SU-DHL-6 (cell line): ENCODE data around the gene CEP350.

Experiments
- EZH2phosphoT487 ChIP-seq: fragments of 200-600 bp; sonication (generic), shearing (Covaris generic); conservative IDR thresholded peaks from 2 replicates; pipeline ENCODE4 v1.6.1; 2018; ENCODE audit warnings: mild to moderate bottlenecking, antibody characterized with exemption, low read length, moderate library complexity, mixed read lengths
- TF ChIP-seq, protein P1 (sequence below): fragments of 200-600 bp; sonication (generic); IDR thresholded peaks from one replicate; pipeline ENCODE4 v1.5.1; 2017; ENCODE audit warnings: antibody characterized with exemption, mild to moderate bottlenecking, low read length, moderate library complexity; ENCODE audit not compliant: insufficient read depth, poor library complexity, severe bottlenecking

DNA sequence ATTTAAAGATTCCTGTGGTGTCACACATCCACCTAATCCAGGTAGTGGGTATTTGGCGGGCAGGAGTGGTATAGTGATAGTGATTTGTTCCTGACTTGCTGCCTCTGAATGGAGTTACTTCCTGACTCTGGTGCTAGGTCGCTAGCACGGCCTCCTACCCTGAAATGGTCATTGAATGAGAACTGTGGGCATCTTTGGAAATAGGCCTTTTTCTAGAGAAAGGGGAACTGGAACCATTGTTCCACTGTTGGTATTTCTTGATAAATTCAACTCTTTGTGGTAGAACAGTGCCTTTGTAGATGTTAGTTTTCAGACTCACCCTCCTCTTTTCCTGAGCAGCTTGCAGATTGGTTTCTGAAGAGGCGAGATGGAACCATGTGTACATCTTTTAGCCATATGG, 201.6 kb downstream of the CEP350 start:
- no peak for TF ChIP-seq EZH2phosphoT487
- TF ChIP-seq, protein P1, sequence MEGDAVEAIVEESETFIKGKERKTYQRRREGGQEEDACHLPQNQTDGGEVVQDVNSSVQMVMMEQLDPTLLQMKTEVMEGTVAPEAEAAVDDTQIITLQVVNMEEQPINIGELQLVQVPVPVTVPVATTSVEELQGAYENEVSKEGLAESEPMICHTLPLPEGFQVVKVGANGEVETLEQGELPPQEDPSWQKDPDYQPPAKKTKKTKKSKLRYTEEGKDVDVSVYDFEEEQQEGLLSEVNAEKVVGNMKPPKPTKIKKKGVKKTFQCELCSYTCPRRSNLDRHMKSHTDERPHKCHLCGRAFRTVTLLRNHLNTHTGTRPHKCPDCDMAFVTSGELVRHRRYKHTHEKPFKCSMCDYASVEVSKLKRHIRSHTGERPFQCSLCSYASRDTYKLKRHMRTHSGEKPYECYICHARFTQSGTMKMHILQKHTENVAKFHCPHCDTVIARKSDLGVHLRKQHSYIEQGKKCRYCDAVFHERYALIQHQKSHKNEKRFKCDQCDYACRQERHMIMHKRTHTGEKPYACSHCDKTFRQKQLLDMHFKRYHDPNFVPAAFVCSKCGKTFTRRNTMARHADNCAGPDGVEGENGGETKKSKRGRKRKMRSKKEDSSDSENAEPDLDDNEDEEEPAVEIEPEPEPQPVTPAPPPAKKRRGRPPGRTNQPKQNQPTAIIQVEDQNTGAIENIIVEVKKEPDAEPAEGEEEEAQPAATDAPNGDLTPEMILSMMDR = no peak
